Muscle of back (tissue), 11 donors: ENCODE results near the gene MAP3K5. TPM values are rescaled to one million over a fixed set of nuclear protein-coding genes. Genes with fewer than 3 reads are reported as not detected.

ENCODE experiments used
- DNase-seq, 3 donors: peaks; one replicate each; pipeline versions ENCODE4 v3.0.0 to v3.0.0-alpha.2; 2013
- polyA plus RNA-seq, 10 donors: library from polyadenylated mRNA; unstranded; fragments of 120-200 nt; gene quantifications; one replicate each; pipeline ENCODE4 v1.2.1, GENCODE V29; 2013; ENCODE audit not compliant: insufficient read length in 10 of 10

The MAP3K5 gene
- polyA plus RNA-seq, 10 donors, result 1.9 to 4.3 (median 2.5) TPM

DNA sequence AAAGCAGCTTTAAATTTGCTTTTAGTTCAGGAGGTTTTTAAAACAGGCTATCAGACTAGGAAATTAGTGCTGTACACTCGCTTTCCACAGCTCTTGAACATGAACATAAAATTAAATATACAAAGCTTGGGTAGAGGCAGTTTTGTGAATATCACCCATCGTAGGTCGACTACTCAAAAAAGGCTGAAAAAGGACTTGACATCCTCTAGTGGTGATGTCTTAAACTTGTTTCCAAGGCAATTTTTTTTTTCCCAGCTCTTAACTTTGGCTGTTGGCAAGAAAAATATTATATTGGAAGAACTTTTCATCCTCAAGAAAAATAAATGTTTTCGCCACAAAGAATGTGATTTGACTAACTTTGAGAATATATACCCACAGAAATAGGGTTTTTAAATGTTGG lies 244.9 kb downstream of the MAP3K5 start:
- peak in 2 of 3 donors; percentile 6 to 34 for DNase-seq

DNA sequence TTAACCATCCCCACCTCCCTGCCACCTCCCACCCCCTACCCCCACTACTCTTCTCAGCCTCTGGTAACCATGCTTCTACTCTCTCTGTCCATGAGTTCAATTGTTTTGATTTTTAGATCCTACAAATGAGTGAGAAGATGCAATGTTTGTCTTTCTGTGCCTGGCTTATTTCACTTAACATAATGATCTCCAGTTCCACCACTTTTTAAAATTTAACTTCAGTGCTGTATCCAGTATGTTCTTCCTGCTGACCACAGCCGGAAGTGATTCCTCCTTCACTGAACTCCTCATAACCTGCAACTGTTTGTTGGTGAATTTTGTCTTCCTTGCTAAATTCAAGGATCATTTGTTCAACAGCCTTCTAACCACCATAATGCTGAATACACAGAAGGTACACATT lies 245.9 kb downstream of the MAP3K5 start:
- DNase-seq, result no peak

DNA sequence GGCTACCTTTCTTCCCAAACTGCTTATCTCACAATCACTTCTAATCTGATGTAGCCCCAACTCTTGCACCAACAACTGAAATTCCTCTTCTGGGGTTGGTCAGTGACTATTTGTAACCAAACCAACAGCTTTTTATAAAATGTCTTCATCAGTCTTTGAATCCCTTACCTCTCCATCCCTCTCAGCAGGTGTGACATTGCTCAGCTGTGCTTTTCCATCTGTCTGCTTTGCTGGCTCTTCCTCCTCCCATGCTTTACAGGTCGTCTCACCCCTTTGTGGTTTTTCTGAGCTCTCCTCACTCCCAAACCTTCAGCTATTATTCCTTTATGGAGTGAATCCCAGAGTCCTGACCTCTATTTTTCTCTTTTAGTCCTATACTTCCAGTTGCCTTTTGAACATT lies 248.0 kb downstream of the MAP3K5 start:
- DNase-seq, result no peak

DNA sequence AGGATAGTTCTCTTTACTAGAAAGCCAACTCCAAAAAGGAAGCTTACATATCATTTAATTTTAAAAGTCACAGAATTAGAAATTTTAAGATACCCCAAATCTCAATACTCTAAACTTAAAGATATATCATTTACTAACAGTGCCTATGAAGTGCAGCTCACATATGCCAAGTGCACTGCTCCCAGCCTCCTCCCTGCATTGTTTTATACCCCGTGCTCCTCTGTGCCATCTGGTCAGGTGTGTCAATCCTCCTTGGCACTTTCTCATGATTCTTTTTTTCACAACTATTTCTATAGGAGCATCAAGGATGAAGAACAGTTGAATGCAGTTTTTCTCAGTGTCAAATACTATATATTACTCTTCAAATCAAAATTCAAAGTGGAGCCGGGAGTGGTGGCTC lies 250.9 kb downstream of the MAP3K5 start:
- DNase-seq, result no peak

DNA sequence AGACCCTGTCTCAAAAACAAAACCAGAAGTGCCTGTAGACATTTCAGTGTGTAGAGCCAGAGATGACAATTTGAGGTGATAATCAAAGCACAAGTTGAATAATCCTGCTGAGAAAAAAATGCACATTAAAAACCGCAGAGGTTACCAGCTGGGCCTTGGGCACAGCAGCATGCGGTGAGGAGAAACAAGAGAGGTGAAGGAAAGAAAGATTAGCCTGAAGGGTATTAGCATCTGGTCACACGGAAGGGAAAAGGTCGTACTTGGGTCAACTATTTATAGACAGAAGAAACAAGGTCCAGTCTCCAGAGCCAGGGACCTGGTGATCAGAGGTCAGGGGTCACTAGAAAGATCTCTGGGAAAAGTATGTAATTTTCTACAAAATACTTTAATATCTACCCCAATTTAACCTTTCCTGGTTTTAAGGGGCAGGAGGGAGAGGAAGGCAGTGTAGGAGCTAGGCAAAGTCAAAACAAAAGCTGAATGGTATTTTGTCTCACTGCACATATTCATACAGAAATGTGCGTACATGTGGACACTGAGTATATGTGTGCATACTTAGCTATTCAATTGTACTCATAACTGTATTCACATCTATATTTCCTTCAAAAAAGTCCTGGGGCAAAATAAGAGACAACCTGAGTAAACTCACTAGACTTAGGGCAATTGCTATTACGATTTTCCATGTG lies 252.2 kb downstream of the MAP3K5 start:
- DNase-seq, result no peak

DNA sequence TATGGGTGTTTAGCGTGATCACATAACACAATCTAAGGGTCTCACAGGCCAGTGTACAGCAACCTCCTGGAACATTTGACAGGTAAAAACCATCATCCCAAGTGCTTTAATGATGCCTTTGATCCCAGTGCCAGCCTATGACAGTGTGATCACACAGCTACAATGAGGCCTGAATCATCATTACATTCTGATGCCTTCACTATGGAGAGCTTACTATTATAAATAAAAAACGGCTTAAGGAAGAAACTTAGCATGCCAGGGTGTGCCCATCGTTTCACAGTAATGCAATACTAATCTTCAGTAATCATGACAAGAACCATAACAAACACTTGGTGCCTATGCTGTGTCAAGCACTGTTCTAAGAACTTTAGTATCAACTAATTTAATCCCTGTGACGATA lies 253.4 kb downstream of the MAP3K5 start:
- no peak for DNase-seq

DNA sequence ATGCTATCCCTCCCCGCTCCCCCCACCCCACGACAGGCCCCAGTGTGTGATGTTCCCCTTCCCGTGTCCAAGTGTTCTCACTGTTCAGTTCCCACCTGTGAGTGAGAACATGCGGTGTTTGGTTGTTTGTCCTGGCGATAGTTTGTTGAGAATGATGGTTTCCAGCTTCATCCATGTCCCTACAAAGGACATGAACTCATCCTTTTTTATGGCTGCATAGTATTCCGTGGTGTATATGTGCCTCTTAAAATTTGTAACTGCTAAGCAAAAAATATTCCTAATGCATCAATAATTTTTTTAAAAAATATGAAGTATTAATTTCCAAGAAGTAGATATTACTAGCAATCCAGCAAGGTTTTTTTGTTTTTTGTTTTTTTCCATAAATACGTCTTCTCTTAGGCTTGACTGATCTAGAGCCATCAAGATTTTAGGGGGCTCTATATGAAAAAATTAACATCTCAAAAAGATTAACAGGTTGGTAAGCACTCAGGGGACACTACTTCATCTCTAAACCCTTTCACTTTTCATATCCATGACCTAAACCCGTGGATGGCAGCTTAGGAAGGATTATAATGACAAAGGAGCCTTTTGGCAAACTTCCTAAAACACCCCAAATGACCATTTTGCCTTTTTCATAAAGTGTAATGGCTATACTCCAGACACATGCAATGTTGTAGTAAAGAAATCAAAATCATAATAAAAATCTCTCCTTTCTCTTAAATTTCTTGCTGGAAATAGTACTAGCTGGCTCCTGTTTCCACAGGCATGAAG lies 256.2 kb downstream of the MAP3K5 start:
- no peak for DNase-seq

DNA sequence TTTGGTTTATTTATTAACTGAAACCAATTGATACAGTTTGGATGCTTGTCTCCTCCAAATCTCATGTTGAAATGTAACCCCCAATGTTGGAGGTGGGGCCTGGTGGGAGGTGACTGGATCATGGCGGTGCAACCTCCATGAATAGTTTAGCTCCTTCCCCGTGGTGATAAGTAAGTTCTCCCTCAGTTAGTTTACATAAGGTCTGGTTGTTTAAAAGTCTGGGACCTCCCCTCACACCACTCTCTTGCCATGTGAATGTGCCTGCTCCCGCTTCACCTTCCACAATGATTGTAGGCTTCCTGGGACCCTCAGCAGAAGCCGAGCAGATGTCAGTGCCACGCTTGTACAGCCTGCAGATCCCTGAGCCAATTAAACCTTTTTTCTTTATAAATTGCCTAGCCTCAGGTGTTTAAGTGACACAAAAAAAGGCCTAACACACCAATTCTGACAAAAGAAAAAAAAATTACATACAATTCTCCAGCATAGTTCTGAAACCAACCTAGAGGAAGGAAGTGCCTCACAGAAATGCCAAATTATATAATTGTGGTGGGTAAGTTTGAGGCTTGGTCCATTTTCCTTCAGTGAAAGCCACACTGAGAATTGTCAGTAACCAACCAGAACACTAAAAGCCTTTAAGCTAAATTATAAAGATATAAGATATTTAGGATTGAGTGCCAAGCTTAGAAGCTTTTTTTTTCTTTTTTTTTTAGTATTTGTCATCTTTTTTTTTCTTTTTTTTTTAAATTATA lies 257.1 kb downstream of the MAP3K5 start:
- DNase-seq, result no peak

DNA sequence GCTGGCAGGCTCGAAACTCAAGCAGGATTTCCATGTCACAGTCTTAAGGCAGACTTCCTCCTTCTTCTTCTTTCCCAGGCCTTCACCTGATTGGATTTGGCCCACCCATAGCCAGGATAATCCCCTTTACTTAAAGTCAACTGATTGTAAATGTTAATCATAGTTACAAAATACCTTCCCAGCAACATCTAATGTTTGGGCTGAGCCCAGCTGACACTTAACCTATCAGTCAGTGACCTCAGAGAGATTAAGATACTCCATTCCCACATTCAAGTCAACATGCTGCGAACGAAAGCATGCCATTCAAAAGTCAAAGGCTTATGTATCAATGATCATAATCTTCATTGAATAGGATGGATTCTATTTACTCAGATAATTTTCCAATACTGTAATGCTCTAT lies 258.0 kb downstream of the MAP3K5 start:
- DNase-seq, result no peak

DNA sequence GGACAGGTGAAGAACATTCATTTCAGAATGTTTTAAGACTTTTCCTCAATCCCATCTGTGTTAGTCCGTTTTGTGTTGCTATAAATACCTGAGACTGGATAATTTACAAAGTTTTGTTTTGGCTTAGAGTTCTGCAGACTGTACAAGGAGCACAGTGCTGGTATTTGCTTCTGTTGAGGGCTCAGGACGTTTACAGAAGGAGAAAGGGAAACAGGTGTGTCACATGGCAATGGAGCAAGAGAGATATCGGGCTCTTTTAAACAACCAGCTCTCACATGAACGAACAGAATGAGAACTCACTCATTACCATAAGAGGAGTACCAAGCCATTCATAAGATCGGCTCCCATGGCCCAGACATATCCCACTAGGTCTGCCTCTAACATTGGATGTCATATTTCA lies 258.8 kb downstream of the MAP3K5 start:
- DNase-seq, result no peak

DNA sequence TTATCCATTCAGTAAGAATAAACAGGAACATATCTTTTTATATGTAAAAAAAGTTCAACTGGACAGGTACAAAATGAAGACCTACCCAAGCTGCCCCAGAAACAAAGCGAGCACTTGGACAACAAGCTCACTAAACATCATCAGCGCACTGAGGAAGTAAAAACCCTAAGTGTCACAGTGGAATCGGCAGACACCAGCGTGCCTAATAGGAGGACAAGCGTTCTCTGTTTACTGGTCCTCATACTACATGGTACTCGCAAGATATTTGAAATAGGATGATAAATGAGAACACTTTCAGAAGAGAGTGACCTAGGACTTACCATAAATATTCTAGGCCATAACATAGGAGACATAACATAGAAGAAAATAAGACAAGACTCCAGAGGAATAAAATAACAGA lies 260.2 kb downstream of the MAP3K5 start:
- no peak for DNase-seq

DNA sequence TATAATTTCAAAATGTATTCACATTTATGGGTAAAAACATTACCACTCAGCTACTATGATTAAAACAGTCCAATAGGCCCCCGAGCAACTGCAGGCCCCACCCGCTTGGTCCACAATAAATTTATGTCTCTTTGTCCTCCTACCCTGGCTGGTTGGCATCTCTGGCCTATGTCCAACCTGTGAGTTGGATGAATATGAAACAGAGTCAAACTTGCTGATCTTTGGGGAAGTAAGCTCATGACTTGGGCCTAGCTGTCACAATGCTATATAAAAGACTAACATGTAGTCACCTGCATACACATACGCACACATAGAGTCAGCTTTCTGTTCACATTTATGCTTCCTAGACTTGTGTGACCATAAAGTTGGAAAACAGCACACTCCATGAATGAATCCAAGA lies 262.6 kb downstream of the MAP3K5 start:
- DNase-seq, result no peak

DNA sequence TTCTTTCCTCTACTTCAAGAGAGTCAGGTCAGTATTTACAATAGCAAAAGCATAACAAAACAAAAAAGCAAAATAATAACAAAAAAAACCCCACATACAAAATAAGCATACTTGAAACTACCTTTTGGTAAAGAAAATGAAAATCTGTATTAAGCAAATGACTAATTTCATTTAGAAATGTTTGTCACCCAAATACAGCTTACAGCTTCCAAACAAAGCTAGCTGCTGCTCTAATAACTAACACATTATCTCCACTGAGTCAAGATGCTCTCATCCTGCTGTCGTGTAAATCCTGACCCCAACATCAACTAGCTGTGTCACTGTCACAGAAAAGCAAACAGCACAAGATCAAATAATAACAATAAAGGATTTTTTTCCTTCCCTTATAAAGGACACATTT lies 263.8 kb downstream of the MAP3K5 start:
- no peak for DNase-seq

DNA sequence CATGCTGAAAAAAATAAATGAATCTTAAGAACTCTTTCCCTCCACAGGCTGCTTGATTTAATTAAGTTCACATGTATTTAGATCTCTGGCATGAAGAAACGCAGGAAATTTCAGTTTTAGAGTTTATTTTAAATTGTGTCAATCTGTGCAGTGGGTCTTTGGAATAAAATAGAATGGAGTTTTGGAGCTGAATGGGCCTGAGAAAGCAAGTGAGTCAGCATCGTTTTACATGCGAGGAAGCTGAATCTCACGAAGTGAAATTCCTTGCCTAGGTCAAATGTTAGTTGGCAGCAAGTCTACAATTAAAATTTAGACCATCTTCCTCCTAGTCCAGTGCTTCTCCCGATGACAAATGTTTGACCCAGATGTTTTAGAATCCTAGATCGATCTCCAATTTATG lies 264.4 kb downstream of the MAP3K5 start:
- no peak for DNase-seq

DNA sequence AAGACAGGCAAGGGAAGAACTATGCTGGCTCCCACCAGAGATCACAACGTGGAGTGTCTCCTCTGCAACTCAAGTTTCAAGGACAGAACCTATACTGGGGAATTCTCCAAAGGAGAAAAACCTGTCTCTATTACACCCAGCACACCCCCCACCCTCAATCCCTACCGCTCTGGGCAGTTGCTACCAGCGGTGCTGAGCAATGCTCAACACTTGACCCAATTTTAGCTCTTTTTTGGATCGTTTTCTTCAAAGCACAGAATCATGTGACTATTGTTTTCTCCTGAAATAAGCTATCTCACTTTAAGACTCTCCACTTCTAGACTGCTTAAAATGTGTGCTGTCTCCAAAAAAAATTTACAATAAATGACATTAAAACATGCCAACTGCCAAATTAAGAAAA lies 265.3 kb downstream of the MAP3K5 start:
- no peak for DNase-seq

DNA sequence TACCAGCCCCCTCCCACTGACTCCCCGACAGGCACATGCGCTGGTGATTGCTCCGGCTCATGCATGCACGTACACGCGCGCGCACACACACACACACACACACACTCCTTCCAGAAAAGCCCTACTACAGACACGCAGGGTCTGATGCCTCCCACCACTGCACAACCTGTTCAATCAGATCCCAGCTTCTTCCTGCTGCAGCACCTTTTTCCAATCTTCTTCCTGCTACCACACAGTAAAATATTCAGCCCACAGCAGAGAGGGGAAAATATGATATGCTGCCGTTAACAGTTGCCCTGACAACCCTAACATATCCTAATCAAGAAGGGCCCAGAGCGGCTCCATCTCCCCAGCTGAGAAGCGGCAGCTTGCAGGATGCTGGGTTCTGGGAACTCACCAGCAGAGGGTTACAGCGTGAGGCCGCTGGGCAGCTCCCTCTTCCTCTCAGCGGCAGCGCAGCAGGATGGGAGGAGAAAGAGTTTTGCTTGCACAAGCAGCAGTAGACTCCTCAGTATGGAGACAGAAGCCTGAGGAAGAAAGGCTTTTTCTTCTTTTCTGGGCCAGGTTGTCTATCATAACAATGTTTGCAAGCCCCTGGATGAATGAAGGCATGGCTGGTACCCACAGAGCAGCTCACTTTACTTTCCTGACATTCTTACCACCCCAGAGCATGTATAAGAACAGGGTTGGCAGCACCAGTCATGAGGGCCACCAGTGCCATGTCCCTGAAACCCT lies 265.9 kb downstream of the MAP3K5 start:
- DNase-seq, result peak; percentile 27 to 62 (median 33)

DNA sequence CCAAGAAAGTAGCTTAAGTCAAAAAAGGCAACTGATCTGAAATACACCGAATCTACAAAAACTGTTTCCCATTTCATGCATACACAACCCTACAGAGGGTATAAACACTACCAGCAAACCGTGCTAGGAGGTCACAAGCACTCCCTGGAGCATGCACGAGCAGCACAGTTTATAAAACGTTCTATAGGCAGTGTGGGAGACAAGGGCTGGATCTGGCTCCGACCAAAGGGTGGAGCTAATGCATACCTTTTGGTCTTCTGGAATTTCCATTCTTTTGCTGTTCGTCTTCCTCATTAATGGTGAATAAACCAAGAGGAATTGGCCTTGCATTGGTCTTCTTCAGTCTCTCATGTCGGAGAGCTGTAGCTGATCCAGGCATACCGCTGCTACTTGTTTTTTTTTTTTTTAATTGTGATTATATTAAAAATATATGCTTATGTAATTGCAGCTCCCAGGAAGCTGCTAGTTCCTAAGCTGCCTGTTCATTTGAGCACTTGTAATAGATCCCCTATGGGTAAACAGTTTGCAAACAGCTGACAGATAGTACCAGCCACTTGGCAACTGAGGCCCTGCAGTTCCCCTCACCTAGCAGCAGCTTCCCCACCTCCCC lies 266.6 kb downstream of the MAP3K5 start:
- no peak for DNase-seq

DNA sequence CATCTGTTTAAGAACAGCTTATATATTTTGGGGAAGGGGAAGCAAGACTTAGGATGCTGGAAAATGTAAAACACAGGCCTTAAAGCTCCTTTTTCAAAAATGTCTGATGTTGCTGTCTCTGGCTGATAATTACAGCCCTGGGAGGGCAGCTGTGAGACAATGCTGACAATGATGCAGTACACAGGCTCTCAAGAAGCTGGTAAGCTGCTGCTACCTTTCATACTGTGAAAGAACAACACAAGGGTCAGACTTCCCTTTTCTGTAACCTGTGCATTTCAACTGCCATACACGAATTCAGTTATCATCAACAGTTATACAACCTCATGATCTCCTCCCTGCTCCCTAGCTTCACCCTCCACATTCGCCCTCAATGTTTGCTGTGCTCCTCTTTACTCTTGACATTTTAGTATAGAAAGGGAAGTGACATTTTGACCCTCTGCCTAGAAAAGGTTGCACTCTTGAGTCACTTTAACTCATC lies 267.3 kb downstream of the MAP3K5 start:
- DNase-seq, result no peak

DNA sequence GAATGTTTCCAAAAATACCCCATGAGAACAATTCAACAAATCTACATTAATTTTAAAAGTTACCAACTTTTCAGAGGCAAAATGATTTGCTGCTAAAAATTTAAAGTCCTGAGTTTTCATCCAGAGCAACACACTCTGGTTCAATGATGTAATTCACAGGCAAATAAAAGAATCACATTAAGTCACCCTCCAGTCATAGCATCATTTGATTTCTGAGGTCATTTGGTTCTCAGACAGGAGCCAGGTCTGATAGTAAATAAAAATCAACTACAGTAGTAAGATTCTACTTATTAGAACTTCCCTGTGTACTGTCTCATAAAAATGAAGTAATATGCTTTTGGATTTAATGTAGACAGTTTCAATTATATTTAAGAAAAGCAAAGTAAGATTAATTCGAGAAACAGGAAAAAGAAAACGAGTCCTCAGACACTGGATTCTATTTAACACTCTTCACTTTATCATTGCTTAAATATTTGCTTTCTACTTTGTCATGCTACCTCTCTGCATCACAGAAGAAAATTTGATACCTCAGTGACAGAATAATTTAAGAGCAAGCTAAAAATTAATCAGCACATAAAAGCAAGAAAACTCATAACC lies 267.8 kb downstream of the MAP3K5 start:
- no peak for DNase-seq

DNA sequence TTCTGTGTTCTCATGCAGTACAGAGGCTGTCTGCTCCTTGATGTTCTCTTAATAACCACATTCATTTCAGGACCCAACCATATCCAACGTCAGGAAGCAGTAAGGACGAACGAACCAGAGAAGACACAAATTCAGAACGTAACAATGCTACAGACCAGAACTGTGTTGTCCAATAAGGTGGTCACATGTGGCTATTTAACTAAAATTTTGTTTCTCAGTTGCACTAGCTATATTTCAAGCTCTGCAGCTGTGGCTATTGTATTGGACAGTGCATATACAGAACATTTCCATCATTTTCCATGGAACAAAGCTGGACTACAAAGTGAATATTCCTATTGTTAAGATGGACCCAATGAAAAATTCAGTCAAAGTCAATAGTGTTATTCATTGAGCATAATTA lies 269.1 kb downstream of the MAP3K5 start:
- DNase-seq, result no peak

DNA sequence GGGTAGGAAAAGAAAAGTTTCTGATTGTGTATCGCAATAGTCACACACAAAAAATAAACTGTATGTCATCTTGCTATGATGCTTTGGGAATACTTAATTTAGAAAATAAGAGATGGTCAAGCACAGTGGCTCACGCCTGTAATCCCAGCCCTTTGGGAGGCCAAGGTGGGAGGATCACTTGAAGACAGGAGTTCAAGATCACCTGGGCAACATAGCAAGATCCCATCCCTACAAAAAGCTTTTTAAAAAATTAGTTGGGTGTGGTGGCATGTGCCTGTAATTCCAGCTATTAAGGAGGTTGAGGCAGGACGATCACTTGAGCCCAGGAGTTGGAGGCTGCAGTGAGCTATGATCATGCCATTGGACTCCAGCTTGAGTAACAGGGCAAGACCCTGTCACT lies 269.6 kb downstream of the MAP3K5 start:
- DNase-seq, result no peak
